ENCODE data around the gene RNF151. TPM values are rescaled to one million over a fixed set of nuclear protein-coding genes. Genes with fewer than 3 reads are reported as not detected.
A peak's percentile ranks its signal among the peaks of the same experiment; 100 is the strongest.

The RNF151 gene
- total and polyA plus RNA-seq, 2 of the 13 experiments (the other 11 are each of a cell fraction or from before 2014, with no cell fraction given) = not detected

DNA sequence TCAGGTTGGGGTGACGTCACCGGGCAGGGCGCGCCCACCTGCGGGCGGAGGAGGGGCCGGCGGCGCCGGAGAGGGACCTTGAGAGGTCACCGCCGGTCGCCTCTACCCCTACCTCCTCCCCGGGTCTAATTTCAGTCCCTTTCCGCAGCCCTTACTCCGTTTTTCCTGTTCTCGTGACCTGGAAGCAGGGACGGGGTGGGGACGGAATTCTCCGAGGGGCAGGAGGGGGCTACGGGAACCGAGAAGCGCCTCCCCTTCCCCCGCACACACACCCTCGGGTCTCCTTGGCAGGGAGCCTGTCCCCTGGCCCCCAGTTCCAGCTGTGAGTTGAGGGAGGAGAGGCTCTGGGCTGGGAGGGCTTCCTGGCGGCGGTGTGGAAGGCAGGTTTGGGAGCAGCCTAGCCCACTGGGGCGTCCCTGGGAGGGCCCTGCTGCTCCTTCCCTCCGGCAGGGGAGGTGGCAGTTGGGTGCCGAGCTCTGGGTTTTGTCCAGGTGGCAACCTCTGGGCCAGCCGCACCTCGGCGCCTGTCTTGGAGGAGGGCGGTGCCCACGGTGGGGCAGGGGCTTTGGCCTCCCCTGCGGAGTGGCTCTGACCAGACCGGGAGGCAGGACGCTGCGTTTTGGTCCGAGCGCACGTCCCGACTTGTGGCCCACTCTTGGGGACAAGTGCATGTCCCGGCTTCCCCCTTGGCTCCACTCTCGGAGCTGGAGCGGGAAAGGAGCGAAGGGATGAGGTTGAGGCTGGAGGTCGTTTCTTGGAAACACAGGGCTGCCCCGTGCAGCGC is 23.9 kb downstream of the RNF151 start (continued):
- TF ChIP-seq, protein P1, sequence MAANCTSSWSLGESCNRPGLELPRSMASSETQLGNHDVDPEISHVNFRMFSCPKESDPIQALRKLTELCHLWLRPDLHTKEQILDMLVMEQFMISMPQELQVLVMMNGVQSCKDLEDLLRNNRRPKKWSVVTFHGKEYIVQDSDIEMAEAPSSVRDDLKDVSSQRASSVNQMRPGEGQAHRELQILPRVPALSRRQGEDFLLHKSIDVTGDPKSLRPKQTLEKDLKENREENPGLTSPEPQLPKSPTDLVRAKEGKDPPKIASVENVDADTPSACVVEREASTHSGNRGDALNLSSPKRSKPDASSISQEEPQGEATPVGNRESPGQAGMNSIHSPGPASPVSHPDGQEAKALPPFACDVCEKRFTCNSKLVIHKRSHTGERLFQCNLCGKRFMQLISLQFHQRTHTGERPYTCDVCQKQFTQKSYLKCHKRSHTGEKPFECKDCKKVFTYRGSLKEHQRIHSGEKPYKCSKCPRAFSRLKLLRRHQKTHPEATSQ (CRISPR knock-in tag; IDR thresholded peaks at IDR 0.05; ENCODE audit: borderline replicate concordance) = no peak
- TF ChIP-seq ZNF749 (CRISPR knock-in tag; IDR thresholded peaks at IDR 0.05; ENCODE audit: borderline replicate concordance) (no peak), NFATC3 (CRISPR knock-in tag; IDR thresholded peaks at IDR 0.05) (no peak), ZNF891 (CRISPR knock-in tag; IDR thresholded peaks at IDR 0.05) (peak; percentile 63; the same call in 1 of the 2 replicates), FOXC1 (CRISPR knock-in tag; IDR thresholded peaks at IDR 0.05; ENCODE audit: borderline replicate concordance) (no peak), ZC3H13 (CRISPR knock-in tag; IDR thresholded peaks at IDR 0.05) (no peak), ZFY (CRISPR knock-in tag; IDR thresholded peaks at IDR 0.05) (no peak)
- TF ChIP-seq, protein P2, sequence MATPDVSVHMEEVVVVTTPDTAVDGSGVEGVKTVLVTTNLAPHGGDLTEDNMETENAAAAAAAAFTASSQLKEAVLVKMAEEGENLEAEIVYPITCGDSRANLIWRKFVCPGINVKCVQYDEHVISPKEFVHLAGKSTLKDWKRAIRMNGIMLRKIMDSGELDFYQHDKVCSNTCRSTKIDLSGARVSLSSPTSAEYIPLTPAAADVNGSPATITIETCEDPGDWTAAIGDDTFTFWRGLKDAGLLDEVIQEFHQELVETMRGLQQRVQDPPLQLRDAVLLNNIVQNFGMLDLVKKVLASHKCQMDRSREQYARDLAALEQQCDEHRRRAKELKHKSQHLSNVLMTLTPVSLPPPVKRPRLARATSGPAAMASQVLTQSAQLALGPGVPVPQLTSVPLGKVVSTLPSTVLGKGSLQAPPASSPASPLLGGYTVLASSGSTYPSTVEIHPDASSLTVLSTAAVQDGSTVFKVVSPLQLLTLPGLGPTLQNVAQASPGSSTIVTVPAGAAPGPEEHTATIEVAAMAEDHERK (CRISPR knock-in tag; IDR thresholded peaks at IDR 0.05; ENCODE audit: low read depth) = no peak
- TF ChIP-seq, protein P3, sequence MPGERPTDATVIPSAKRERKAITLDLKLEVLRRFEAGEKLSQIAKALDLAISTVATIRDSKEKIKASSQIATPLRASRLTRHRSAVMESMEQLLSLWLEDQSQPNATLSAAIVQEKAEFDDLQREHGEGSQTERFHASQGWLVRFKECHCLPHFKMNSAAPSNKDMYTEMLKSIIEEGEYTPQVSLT (CRISPR knock-in tag; IDR thresholded peaks at IDR 0.05; ENCODE audit: borderline replicate concordance, low read depth) = no peak
- TF ChIP-seq, protein P4, sequence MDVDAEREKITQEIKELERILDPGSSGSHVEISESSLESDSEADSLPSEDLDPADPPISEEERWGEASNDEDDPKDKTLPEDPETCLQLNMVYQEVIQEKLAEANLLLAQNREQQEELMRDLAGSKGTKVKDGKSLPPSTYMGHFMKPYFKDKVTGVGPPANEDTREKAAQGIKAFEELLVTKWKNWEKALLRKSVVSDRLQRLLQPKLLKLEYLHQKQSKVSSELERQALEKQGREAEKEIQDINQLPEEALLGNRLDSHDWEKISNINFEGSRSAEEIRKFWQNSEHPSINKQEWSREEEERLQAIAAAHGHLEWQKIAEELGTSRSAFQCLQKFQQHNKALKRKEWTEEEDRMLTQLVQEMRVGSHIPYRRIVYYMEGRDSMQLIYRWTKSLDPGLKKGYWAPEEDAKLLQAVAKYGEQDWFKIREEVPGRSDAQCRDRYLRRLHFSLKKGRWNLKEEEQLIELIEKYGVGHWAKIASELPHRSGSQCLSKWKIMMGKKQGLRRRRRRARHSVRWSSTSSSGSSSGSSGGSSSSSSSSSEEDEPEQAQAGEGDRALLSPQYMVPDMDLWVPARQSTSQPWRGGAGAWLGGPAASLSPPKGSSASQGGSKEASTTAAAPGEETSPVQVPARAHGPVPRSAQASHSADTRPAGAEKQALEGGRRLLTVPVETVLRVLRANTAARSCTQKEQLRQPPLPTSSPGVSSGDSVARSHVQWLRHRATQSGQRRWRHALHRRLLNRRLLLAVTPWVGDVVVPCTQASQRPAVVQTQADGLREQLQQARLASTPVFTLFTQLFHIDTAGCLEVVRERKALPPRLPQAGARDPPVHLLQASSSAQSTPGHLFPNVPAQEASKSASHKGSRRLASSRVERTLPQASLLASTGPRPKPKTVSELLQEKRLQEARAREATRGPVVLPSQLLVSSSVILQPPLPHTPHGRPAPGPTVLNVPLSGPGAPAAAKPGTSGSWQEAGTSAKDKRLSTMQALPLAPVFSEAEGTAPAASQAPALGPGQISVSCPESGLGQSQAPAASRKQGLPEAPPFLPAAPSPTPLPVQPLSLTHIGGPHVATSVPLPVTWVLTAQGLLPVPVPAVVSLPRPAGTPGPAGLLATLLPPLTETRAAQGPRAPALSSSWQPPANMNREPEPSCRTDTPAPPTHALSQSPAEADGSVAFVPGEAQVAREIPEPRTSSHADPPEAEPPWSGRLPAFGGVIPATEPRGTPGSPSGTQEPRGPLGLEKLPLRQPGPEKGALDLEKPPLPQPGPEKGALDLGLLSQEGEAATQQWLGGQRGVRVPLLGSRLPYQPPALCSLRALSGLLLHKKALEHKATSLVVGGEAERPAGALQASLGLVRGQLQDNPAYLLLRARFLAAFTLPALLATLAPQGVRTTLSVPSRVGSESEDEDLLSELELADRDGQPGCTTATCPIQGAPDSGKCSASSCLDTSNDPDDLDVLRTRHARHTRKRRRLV (CRISPR knock-in tag; IDR thresholded peaks at IDR 0.05) = no peak
- TF ChIP-seq, protein P5, sequence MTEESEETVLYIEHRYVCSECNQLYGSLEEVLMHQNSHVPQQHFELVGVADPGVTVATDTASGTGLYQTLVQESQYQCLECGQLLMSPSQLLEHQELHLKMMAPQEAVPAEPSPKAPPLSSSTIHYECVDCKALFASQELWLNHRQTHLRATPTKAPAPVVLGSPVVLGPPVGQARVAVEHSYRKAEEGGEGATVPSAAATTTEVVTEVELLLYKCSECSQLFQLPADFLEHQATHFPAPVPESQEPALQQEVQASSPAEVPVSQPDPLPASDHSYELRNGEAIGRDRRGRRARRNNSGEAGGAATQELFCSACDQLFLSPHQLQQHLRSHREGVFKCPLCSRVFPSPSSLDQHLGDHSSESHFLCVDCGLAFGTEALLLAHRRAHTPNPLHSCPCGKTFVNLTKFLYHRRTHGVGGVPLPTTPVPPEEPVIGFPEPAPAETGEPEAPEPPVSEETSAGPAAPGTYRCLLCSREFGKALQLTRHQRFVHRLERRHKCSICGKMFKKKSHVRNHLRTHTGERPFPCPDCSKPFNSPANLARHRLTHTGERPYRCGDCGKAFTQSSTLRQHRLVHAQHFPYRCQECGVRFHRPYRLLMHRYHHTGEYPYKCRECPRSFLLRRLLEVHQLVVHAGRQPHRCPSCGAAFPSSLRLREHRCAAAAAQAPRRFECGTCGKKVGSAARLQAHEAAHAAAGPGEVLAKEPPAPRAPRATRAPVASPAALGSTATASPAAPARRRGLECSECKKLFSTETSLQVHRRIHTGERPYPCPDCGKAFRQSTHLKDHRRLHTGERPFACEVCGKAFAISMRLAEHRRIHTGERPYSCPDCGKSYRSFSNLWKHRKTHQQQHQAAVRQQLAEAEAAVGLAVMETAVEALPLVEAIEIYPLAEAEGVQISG (CRISPR knock-in tag; IDR thresholded peaks at IDR 0.05) = no peak

Data from HepG2 (cell line).